GM19025 (cell line): ENCODE measurements around the gene UNC13C.

ENCODE experiments used
- ATAC-seq: cut with Tn5 transposase; IDR thresholded peaks from one replicate; pipeline ENCODE4 v1.9.1; 2021; ENCODE audit warnings: mild to moderate bottlenecking, low read depth, moderate library complexity; ENCODE audit not compliant: unreplicated experiment

Gene UNC13C

GRCh38 chr15:54017251-54017650 lies 39.0 kb downstream of the UNC13C start:
- ATAC-seq: no peak

GRCh38 chr15:54017959-54018358 lies 39.7 kb downstream of the UNC13C start:
- ATAC-seq: no peak

- ATAC-seq: no peak
Measured at GRCh38 chr15:54026258-54026657, 48.0 kb downstream of the UNC13C start.

- ATAC-seq: no peak
Measured at GRCh38 chr15:54026891-54027290, 48.6 kb downstream of the UNC13C start.

GRCh38 chr15:54029081-54029480 lies 50.8 kb downstream of the UNC13C start:
- ATAC-seq: no peak

GRCh38 chr15:54032066-54032465 lies 53.8 kb downstream of the UNC13C start:
- no peak for ATAC-seq

- no peak for ATAC-seq
Measured at GRCh38 chr15:54033356-54033860, 55.2 kb downstream of the UNC13C start.

GRCh38 chr15:54033869-54034458 lies 55.7 kb downstream of the UNC13C start:
- no peak for ATAC-seq

- no peak for ATAC-seq
Measured at GRCh38 chr15:54035616-54036015, 57.4 kb downstream of the UNC13C start.

GRCh38 chr15:54045397-54045796 lies 67.2 kb downstream of the UNC13C start:
- ATAC-seq: no peak

- ATAC-seq: no peak
Measured at GRCh38 chr15:54046093-54046492, 67.9 kb downstream of the UNC13C start.

- ATAC-seq: no peak
Measured at GRCh38 chr15:54064365-54064764, 86.1 kb downstream of the UNC13C start.

GRCh38 chr15:54066403-54066802 lies 88.2 kb downstream of the UNC13C start:
- no peak for ATAC-seq

GRCh38 chr15:54082836-54083492 lies 104.7 kb downstream of the UNC13C start:
- ATAC-seq: no peak

- ATAC-seq: no peak
Measured at GRCh38 chr15:54083501-54083900, 105.3 kb downstream of the UNC13C start.

- ATAC-seq: no peak
Measured at GRCh38 chr15:54083991-54084390, 105.8 kb downstream of the UNC13C start.

- ATAC-seq: no peak
Measured at GRCh38 chr15:54088837-54089236, 110.6 kb downstream of the UNC13C start.

- ATAC-seq: no peak
Measured at GRCh38 chr15:54089776-54090175, 111.5 kb downstream of the UNC13C start.

- ATAC-seq: no peak
Measured at GRCh38 chr15:54091651-54092050, 113.4 kb downstream of the UNC13C start.

GRCh38 chr15:54094661-54095060 lies 116.4 kb downstream of the UNC13C start:
- ATAC-seq: no peak

GRCh38 chr15:54097019-54097418 lies 118.8 kb downstream of the UNC13C start:
- ATAC-seq: no peak

GRCh38 chr15:54099010-54099409 lies 120.8 kb downstream of the UNC13C start:
- ATAC-seq: no peak
